GM13976 (cell line): ENCODE data around the gene RPL41.

Experiments used
- DNase-seq: peaks from one replicate; pipeline ENCODE4 v3.0.0; 2012; ENCODE audit warnings: low spot score
- CTCF ChIP-seq: IDR thresholded peaks from 2 replicates; pipeline ENCODE4 v1.5.1; 2012; ENCODE audit warnings: borderline replicate concordance, mild to moderate bottlenecking; ENCODE audit not compliant: insufficient read depth; ENCODE audit errors: extremely low read depth, missing control alignments, control extremely low read depth
- in situ Hi-C: fragments of 300-500 bp; cut with MboI; formaldehyde crosslinking; loops from one replicate; pipeline ENCODE4 v1.12.0; 2022; ENCODE audit warnings: low sequenced_read_pairs, mixed read lengths, inconsistent platforms; ENCODE audit not compliant: unreplicated experiment

Gene RPL41

DNA sequence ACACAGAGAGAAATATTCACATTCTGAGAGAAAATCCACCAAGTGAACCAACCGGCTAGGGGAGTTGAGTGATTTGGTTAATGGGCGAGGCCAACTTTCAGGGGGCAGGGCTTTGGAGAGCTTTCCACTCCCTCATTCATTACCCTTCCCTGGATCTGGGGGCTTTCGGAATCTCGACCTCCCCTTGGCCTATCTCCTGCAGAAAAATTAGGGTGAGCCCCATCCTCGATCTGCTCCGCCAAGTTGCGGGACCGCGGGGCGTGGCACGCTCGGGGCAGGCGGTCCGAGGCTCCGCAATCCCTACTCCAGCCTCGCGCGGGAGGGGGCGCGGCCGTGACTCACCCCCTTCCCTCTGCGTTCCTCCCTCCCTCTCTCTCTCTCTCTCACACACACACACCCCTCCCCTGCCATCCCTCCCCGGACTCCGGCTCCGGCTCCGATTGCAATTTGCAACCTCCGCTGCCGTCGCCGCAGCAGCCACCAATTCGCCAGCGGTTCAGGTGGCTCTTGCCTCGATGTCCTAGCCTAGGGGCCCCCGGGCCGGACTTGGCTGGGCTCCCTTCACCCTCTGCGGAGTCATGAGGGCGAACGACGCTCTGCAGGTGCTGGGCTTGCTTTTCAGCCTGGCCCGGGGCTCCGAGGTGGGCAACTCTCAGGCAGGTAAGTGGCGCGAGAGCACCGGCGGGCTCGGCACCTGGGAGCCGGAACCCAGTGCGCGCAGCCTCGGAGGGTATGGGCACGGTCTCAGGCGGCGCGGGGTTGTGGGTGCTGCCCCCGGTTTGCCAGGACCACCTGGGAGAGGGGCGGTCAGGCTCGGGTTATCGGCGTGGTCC, 36.5 kb upstream of the RPL41 start, which contains the start of gene ERBB3:
ERBB3 (plus strand) TSS at position 443 of the 833 bp plus-strand sequence; CDS start at position 579, 136 bp downstream.
- in situ Hi-C loops, result no loop called here
- DNase-seq, result peak; percentile 77
- TF ChIP-seq CTCF, result no peak

DNA sequence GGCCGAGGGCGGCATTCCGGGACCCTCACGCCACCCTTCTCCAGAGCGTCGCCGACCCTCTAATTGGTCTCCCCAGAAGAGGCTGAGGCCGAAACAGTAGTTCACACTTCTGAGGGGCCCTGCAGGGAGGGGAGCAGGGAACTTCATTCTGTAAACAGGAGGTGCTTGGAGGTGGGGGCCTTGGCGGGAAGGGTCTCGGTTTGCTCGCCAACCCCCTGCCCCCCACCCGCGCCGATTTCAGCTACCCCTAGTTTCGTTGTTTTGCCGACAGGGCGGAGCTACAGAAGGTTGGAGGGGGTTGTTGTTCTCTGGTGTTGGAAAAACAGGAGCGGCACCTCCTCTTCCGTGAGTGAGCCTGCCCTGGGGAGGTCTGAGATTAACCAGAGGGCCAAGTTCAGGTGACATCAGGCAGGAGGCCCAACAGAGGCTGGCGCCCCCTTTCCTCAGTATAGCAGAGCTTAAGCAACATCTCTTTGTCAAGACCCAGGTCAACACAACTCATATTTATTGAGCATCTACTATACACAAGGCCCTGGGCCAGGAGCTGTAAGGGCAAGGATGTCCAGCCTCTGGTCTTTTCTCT, 35.8 kb upstream of the RPL41 start:
- no peak for TF ChIP-seq CTCF
- in situ Hi-C loops, result no loop called here
- DNase-seq, result no peak

DNA sequence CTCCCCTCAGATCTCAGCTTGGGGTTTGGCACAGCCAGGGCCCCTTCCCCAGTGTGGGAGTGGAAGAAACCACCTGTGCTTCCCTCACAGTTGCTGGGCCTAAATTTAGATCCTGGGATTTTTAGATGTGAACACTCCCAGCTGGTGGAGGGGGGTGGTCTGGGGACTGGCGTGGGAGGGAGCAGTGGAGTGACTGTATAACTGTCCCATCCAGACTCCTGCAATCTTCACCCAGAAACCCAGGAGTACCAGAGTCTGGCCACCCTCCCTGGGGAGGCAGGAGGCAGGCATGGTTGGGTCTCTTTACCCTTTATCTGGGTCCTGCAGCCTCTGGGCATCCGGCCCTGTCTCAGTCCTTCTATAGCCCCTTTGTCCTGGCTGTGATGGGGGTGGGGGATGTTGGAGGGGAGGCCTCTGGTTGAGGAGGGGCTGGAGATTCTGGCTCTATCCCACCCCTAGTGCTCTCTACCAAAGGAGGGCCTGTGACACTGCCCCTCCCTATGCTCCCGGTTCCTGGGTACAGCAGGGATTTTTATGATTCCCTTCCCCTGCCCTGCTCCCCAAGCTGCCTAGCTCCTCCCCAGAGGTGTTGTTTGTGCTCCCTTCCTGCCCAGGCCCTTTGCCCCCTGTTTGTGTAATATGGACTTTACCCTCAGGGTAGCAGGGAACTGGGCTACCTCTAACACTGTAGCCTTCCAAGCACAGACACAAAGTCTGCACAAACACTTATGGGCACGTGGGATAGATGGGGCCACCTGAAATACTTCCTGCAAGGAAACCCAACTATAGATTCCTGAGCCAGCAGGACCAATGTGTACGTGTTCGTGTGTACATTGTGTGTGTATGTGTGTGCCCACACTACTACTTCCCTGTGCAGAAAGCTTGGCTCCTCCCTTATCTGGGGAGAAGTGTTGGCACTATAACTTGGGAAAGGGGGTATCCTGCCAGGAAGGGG, 34.8 kb upstream of the RPL41 start:
- in situ Hi-C loops, result no loop called here
- no peak for DNase-seq
- TF ChIP-seq CTCF, result no peak

- DNase-seq, result no peak
- in situ Hi-C loops, result no loop called here
- no peak for TF ChIP-seq CTCF
These were observed 34.1 kb upstream of the RPL41 start for GRCh38 chr12:56082382-56082781.

GRCh38 chr12:56082967-56083366, 33.5 kb upstream of the RPL41 start:
- in situ Hi-C loops, result no loop called here
- DNase-seq, result no peak
- TF ChIP-seq CTCF, result no peak

- peak; percentile 20 for TF ChIP-seq CTCF
- in situ Hi-C loops, result no loop called here
- no peak for DNase-seq
These were observed 31.4 kb upstream of the RPL41 start for GRCh38 chr12:56084958-56085543.
